Right lobe of liver (tissue), 6 donors: Measurements from ENCODE around the gene RCE1. TPM values are rescaled to one million over a fixed set of nuclear protein-coding genes. Genes with fewer than 3 reads are reported as not detected.

Experiments used
- ATAC-seq, 4 donors: fragments of 200-7000 bp; cut with Tn5 transposase; one replicate each; pipeline ENCODE4 v1.9.1; 2020; ENCODE audit warnings: mild to moderate bottlenecking in 4 of 4, moderate library complexity in 4 of 4
- DNase-seq, 3 donors: peaks; one replicate each; pipeline ENCODE4 v3.0.0-alpha.2; 2020
- H3K27ac ChIP-seq, 3 donors: fragments of 200-600 bp; one replicate each; pipeline ENCODE4 v1.8.0; 2022
- H3K27me3 ChIP-seq, 2 donors: fragments of 200-600 bp; one replicate each; pipeline ENCODE4 v1.8.0; 2022
- H3K36me3 ChIP-seq, 4 donors: fragments of 200-600 bp; sonication (generic) in 1 of 4; one replicate each; pipeline versions ENCODE4 v1.5.1 to v1.8.0; 2017 to 2022; ENCODE audit warnings: control low read depth in 1 of 4
- H3K4me1 ChIP-seq, 4 donors: fragments of 200-600 bp; sonication (generic) in 1 of 4; one replicate each; pipeline versions ENCODE4 v1.5.1 to v1.8.0; 2017 to 2022; ENCODE audit warnings: control low read depth in 1 of 4
- H3K4me3 ChIP-seq, 3 donors: fragments of 200-600 bp; one replicate each; pipeline ENCODE4 v1.8.0; 2022
- H3K9me3 ChIP-seq, 4 donors: fragments of 200-600 bp; sonication (generic) in 1 of 4; one replicate each; pipeline versions ENCODE4 v1.5.1 to v1.8.0; 2017 to 2022; ENCODE audit warnings: control low read depth in 1 of 4
- POLR2A ChIP-seq: fragments of 450-650 bp; IDR thresholded peaks from one replicate; pipeline ENCODE4 v1.6.1; 2017; ENCODE audit warnings: antibody characterized with exemption, mild to moderate bottlenecking
- WGBS: methylation state at CpG from one replicate; pipeline ENCODE4 v1.1.6; 2018; ENCODE audit warnings: low coverage, low lambda C conversion rate; ENCODE audit not compliant: insufficient coverage; ENCODE audit errors: missing lambda C conversion rate; 5-methylcytosine and 5-hydroxymethylcytosine counted together
- intact Hi-C, 2 donors: fragments of 100-400 bp; cut with DNase I; formaldehyde crosslinking; loops; one replicate each; pipeline versions ENCODE4 v1.11.2 to v1.14.1; 2022
- total RNA-seq, 6 experiments: library from RNA; depleted of rRNA in 2 of 6; stranded (reverse); fragments of >200 nt in 2 of 6; fragmentation: NEBNext Ultra II Directional in 3 of 6; extraction: Animal tissue kit (Norgen Biotek cat#: 25700) in 3 of 6; gene quantifications; one replicate each; pipeline versions ENCODE4 v1.1.0 to v1.2.4, GENCODE V29; 2016 to 2023
- TF ChIP-seq, protein P1 (sequence below), 4 donors: fragments of 200-600 bp in 3 of 4; fragments of 450-650 bp in 1 of 4; IDR thresholded peaks; one replicate each; pipeline versions ENCODE4 v1.5.1 to v1.8.0; 2016 to 2022; ENCODE audit warnings: antibody characterized with exemption in 4 of 4, mild to moderate bottlenecking in 2 of 4
- donor health status: DM: no; HTN: yes; CAD: no.
- donor health status: DM: no; HTN: no; CAD: no.
- donor health status: DM: no; HTN: no; CAD: no.
- donor health status: DM: no; HTN: yes; CAD: no.
- donor health status: DM: no; HTN: yes; CAD: no.

RCE1 gene
- total RNA-seq, 6 experiments from 2014 or later = 3.1 to 7.7 (median 4.5) TPM

DNA sequence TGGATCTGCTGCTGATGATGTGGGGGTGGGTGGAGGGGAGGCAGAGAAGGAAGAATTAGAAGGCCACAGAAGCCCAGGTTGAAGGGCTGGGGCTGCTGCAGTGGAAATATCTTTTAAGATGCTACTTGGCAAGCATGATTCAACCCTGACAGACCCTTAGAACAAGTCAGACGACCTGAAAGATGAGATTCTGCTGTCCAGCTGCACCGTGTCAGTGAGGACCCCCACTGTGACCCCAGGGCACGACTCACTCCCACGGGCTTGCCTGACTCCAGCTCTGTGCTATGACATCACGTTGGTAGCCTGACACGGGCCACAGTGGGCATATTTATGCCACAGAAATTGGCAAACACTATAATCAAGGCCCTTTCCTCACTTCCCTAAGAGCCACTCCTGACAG is 49.7 kb downstream of the RCE1 start:
- Histone ChIP-seq H3K36me3 (peaks cover 0 to 3% (median 0%) of the 10 kb centered on the region in 4 donors), H3K4me1 (peaks cover 0 to 22% (median 10%) of the 10 kb centered on the region in 4 donors), H3K4me3 (no peak overlapping the region), H3K9me3 (no peaks in the 10 kb centered on the region), H3K27ac (no peak overlapping the region), H3K27me3 (no peaks in the 10 kb centered on the region)
- ATAC-seq (no peak), DNase-seq (no peak)
- no peak for TF ChIP-seq POLR2A
- TF ChIP-seq, protein P1, sequence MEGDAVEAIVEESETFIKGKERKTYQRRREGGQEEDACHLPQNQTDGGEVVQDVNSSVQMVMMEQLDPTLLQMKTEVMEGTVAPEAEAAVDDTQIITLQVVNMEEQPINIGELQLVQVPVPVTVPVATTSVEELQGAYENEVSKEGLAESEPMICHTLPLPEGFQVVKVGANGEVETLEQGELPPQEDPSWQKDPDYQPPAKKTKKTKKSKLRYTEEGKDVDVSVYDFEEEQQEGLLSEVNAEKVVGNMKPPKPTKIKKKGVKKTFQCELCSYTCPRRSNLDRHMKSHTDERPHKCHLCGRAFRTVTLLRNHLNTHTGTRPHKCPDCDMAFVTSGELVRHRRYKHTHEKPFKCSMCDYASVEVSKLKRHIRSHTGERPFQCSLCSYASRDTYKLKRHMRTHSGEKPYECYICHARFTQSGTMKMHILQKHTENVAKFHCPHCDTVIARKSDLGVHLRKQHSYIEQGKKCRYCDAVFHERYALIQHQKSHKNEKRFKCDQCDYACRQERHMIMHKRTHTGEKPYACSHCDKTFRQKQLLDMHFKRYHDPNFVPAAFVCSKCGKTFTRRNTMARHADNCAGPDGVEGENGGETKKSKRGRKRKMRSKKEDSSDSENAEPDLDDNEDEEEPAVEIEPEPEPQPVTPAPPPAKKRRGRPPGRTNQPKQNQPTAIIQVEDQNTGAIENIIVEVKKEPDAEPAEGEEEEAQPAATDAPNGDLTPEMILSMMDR (IDR thresholded peaks at IDR 0.05) = no peak
- intact Hi-C loops = no loop called here
- no CpG with 5 or more reads among the region's 6 CpGs for WGBS

DNA sequence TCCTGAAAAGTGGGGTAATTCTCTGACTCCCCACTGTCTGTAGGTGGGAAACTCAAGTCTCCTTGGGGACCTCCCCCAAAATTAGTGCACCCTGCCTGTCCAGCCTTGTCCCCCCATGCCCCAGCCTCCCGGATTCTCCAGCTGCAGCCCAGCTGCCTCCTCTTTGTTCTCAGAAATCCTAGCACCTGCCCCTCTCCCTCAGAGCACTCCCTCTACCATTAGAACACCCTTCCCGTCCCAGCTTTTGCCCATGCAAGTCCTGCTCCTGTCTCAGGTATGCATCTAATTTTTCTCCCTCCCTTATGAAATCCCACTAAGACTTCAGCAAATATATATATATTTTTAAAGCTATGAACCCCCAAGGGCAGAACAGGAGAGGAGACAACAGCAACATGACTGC is 50.9 kb downstream of the RCE1 start:
- 93% methylated on average over 2 of the region's 2 CpGs for WGBS
- Histone ChIP-seq H3K27ac (no peak overlapping the region), H3K4me1 (peaks cover 0 to 18% (median 4%) of the 10 kb centered on the region in 4 donors), H3K4me3 (no peak overlapping the region), H3K36me3 (no peaks in the 10 kb centered on the region), H3K27me3 (no peaks in the 10 kb centered on the region), H3K9me3 (no peaks in the 10 kb centered on the region)
- intact Hi-C loops = no loop called here
- no peak for DNase-seq
- TF ChIP-seq, protein P1 (IDR thresholded peaks at IDR 0.05) = no peak
- no peak for TF ChIP-seq POLR2A
- ATAC-seq = no peak

Other genes starting within 250 kb of the RCE1 start
- gene RBM14, start 226.8 kb upstream of the RCE1 start, total RNA-seq = 10 to 100 TPM; 25.1 to 63.7 (median 27.4) TPM
- 10 to 100 TPM; 40.3 to 57.0 (median 48.4) TPM for gene RBM4, start 204.7 kb upstream of the RCE1 start, total RNA-seq
- gene RBM4B, start 165.6 kb upstream of the RCE1 start, total RNA-seq = 1 to 10 TPM; 3.6 to 9.4 (median 6.9) TPM
- 10 to 100 TPM; 20.7 to 67.1 (median 50.7) TPM for gene SPTBN2, start 114.2 kb upstream of the RCE1 start, total RNA-seq
- 1 to 10 TPM in 3 of 6 experiments, under 1 TPM in 3; 0.48 to 4.7 (median 1.1) TPM for gene LRFN4, start 13.6 kb downstream of the RCE1 start, total RNA-seq
- 100 to 1,000 TPM; 265 to 457 (median 317) TPM for gene PC, start 114.9 kb downstream of the RCE1 start, total RNA-seq
- not detected for gene C11orf86, start 131.9 kb downstream of the RCE1 start, total RNA-seq
- gene SYT12, start 179.7 kb downstream of the RCE1 start, total RNA-seq = 10 to 100 TPM in 4 of 6 experiments, 1 to 10 TPM in 2; 1.8 to 35.3 (median 14.2) TPM
- 100 to 1,000 TPM in 1 of 6 experiments, 10 to 100 TPM in 5; 17.8 to 106 (median 47.3) TPM for gene RHOD, start 213.4 kb downstream of the RCE1 start, total RNA-seq